KMS-11 (cell line): ENCODE measurements around the gene GASK1A.

Experiments
- H2AFZ ChIP-seq: fragments of 200-600 bp; sonication (generic); 2 replicates; pipeline ENCODE4 v1.6.1; 2016; ENCODE audit warnings: antibody characterized with exemption, mixed run types, low read depth
- H3K27ac ChIP-seq: fragments of 200-600 bp; sonication (generic); 2 replicates; pipeline ENCODE4 v1.6.1; 2016; ENCODE audit warnings: mild to moderate bottlenecking, mixed run types
- H3K27me3 ChIP-seq: fragments of 200-600 bp; sonication (generic); 2 replicates; pipeline ENCODE4 v1.6.1; 2017; ENCODE audit warnings: mild to moderate bottlenecking, low read depth, mixed run types, moderate library complexity; ENCODE audit not compliant: insufficient read depth
- H3K36me3 ChIP-seq: fragments of 200-600 bp; sonication (generic); 2 replicates; pipeline ENCODE4 v1.6.1; 2017; ENCODE audit warnings: mild to moderate bottlenecking, mixed run types; ENCODE audit not compliant: insufficient read depth
- H3K4me1 ChIP-seq: fragments of 200-600 bp; sonication (generic); 2 replicates; pipeline ENCODE4 v1.6.1; 2016; ENCODE audit warnings: mild to moderate bottlenecking, low read depth, mixed run types; ENCODE audit not compliant: poor library complexity, severe bottlenecking
- H3K4me2 ChIP-seq: fragments of 200-600 bp; sonication (generic); 2 replicates; pipeline ENCODE4 v1.7.0; 2016; ENCODE audit warnings: mild to moderate bottlenecking, mixed run types
- H3K4me3 ChIP-seq: fragments of 200-600 bp; sonication (generic); IDR thresholded peaks from 2 replicates; pipeline ENCODE4 v1.6.1; 2017; ENCODE audit warnings: low read depth, low read length, mixed read lengths; ENCODE audit not compliant: insufficient read depth
- H3K79me2 ChIP-seq: fragments of 200-600 bp; sonication (generic); 2 replicates; pipeline ENCODE4 v1.6.1; 2016; ENCODE audit warnings: low read depth, mixed run types; ENCODE audit not compliant: insufficient read depth
- H3K9ac ChIP-seq: fragments of 200-600 bp; sonication (generic); 2 replicates; pipeline ENCODE4 v1.6.1; 2016; ENCODE audit warnings: mild to moderate bottlenecking, mixed run types
- H4K20me1 ChIP-seq: fragments of 200-600 bp; sonication (generic); 2 replicates; pipeline ENCODE4 v1.6.1; 2016; ENCODE audit warnings: mild to moderate bottlenecking, mixed run types; ENCODE audit not compliant: insufficient read depth
- CTCF ChIP-seq: fragments of 200-600 bp; sonication (generic); conservative IDR thresholded peaks from 2 replicates; pipeline ENCODE4 v1.6.1; 2017; ENCODE audit warnings: low read depth, mild to moderate bottlenecking, antibody characterized with exemption, low read length, moderate library complexity, mixed read lengths

GASK1A gene

GRCh38 chr3:43001556-43002121 lies 22.5 kb downstream of the GASK1A start:
- no peak for TF ChIP-seq CTCF
- Histone ChIP-seq H3K27me3 (no peaks in the 10 kb centered on the region), H3K79me2 (no peaks in the 10 kb centered on the region), H3K4me3 (no peak overlapping the region), H3K9ac (no peak overlapping the region), H4K20me1 (no peaks in the 10 kb centered on the region), H3K27ac (no peak overlapping the region), H3K4me2 (no peak overlapping the region), H3K36me3 (no peaks in the 10 kb centered on the region), H2AFZ (no peak overlapping the region), H3K4me1 (no peaks in the 10 kb centered on the region)

- Histone ChIP-seq H3K79me2 (no peaks in the 10 kb centered on the region), H3K27me3 (no peaks in the 10 kb centered on the region), H3K36me3 (no peaks in the 10 kb centered on the region), H3K4me1 (no peaks in the 10 kb centered on the region), H3K4me2 (no peak overlapping the region), H3K4me3 (no peak overlapping the region), H4K20me1 (no peaks in the 10 kb centered on the region), H3K9ac (no peak overlapping the region), H2AFZ (no peak overlapping the region), H3K27ac (no peak overlapping the region)
- no peak for TF ChIP-seq CTCF
Observed at GRCh38 chr3:43004282-43004681, 25.2 kb downstream of the GASK1A start.

GRCh38 chr3:43005253-43005652 lies 26.1 kb downstream of the GASK1A start:
- Histone ChIP-seq H2AFZ (no peak overlapping the region), H4K20me1 (no peaks in the 10 kb centered on the region), H3K4me1 (no peaks in the 10 kb centered on the region), H3K9ac (no peak overlapping the region), H3K27me3 (no peaks in the 10 kb centered on the region), H3K27ac (no peak overlapping the region), H3K36me3 (no peaks in the 10 kb centered on the region), H3K79me2 (no peaks in the 10 kb centered on the region), H3K4me3 (no peak overlapping the region), H3K4me2 (no peak overlapping the region)
- TF ChIP-seq CTCF = no peak

GRCh38 chr3:43005981-43006380 lies 26.9 kb downstream of the GASK1A start:
- no peak overlapping the region for H3K27ac ChIP-seq
- no peaks in the 10 kb centered on the region for H3K4me1 ChIP-seq
- no peaks in the 10 kb centered on the region for H3K36me3 ChIP-seq
- TF ChIP-seq CTCF = no peak
- no peak overlapping the region for H2AFZ ChIP-seq
- H3K9ac ChIP-seq = no peak overlapping the region
- no peaks in the 10 kb centered on the region for H3K27me3 ChIP-seq
- H3K79me2 ChIP-seq = no peaks in the 10 kb centered on the region
- no peak overlapping the region for H3K4me2 ChIP-seq
- no peak overlapping the region for H3K4me3 ChIP-seq
- no peaks in the 10 kb centered on the region for H4K20me1 ChIP-seq
